ENCODE results near the gene VCX.
"Not testable (repeated sequence)": the region's sequence is repeated elsewhere in the genome, so short reads cannot be mapped to it uniquely, and the experiment has no call there.

Gene VCX

DNA sequence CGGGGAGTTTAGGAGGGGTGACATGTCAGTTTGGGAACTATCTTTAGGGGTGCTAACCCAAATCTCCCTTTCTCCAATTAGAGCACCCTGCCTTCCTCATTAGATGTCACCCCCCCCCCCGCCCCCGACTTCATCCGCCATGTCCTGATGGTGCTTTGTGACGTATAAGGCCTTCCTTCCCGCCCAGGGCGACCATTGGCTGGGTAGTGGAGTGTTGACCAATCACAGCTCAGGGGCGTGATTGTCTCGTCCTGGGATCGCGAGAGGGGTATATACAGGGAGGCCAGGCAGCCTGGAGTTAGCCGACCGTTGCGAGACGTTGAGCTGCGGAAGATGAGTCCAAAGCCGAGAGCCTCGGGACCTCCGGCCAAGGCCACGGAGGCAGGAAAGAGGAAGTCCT is at the start of gene VCX:
Gene VCX (plus strand): TSS at position 301 of the 400 bp plus-strand sequence. CDS start 33 bp downstream, at position 334.
- DNase-seq, result not testable (repeated sequence)

DNA sequence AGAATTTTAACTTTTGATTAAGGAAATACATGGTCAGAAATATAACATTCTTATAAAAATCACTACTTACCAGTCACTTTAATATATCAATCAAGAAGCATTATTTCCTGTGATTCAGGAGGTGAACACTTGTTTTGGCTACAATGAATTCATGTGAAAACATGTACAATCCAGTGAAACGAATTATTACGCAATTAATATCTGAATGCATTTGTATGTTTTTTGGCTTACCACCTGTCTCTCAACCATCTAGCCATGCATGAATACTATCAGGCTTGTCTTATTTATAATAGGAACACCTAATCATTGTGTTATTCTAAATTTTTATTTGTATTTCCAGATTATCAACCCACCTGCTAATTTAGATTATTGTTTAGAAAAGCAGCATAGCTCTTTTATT is 44.6 kb upstream of the VCX start:
- no peak for DNase-seq

DNA sequence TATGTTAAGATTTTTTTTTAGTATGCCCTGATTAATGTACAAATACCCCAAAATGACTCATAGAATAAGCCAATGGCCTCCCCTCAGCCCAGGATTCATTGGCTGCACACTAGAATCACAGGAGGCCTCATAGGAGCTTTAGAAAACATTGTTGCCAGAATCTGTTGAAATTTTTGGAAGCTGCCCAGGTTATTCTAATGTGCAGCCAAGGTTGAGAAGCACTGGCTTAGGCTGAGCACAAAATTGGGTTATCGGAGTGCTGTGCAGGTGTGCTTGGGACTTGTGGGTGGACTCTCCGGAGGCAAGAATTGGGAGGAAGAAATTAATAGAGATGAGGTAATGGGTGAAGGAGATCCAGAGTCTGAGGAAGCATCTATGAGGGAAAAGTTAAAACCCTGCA is 41.3 kb upstream of the VCX start:
- DNase-seq, result no peak

DNA sequence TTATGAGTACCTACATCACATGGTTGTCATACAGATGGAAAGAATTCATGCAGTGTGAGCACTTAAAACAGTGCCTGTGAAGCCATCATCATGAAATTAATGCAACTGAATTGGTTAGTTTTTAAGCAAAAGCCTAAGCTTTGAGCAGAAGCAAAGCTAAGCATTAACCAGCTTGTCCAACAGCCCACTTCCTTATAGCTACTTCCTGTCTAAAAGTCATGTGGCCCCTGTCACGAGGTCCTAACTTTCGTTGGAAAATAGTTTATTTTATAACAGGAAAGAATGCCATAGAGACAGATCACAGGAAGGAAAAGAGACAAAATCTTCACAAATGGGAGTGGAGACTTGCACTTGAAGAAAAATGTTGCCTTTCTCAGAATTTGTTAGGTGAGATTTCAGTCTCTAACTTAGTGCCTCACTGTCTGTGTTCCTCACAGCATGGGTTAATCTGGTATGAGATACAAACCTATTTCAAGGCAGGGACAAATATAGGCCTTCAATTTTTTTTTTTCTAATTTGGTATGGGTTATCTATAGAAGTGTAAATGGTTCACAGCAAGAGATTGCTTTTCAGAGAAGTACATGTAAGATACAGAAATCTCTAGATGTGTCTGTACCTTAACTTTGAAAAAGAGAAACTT is 27.7 kb upstream of the VCX start:
- DNase-seq, result no peak

DNA sequence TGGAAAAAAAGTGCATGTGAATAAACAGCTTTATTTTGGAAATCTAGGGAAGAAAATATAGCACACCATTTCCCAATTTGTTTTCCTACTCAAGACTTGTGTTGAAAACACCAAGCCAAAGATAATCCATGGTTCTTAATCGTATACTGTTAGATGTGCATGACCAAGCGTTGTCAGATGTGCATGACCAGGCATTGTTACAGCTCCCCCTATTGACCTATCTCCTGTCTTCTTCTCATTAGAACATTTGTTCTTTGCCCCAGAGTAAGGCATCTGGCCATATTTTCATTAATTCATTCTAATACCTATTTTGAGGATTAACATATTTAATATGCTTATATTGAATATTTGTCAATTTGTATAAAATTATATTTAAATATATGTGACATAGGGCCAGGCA is 14.4 kb upstream of the VCX start:
- DNase-seq, result no peak

DNA sequence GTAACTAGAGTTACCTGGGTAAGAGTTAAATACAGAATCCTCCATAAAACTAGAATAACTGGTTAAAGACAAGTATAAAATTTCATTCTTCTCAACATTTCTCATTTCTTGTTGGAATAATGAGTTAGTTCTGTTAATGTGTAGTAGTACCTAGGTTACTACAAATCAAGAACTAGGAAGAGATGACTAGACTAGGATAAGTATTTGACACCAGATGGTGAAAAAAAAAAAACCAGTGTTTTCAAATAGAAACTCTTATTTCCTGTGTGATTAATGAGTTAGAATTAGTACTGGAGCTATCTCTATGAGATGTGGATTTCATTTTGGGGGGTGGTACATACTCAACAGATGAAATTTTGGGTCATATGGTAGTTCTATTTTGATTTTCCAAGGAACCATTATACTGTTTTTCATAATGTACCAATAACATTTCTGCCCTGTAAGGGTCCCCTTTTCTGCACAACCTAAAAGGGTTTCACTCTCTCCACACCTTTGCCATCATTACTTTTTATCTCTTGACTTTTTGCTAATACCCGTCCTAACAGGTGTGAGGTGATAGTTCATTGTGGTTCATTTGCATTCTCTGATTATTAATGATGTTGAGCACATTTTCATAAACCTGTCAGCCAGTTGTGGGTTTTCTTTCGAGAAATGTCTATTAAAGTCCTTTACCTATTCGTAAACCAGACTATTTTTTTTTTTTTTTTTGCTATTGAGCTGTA is 1.7 kb upstream of the VCX start:
- no peak for DNase-seq

DNA sequence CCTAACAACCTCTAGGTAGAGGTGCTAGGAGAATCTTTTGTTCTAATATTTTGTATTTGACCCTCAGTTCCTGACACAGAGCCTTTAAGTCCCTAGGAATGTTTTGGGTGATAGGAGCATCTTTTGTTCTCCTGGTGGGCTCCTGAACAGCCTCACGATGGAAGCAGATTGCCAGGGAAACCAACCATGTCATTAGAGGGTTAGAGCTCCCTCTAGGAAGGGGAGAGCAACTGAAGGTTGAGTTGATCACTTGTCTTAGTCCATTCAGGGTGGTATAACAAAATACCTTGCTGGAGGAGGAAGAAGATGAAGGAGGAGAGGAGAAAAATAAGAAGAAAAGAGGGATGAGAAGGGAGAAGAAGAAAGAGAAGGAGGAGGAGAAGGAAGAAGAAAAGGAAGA is 9.2 kb downstream of the VCX start:
- no peak for DNase-seq

DNA sequence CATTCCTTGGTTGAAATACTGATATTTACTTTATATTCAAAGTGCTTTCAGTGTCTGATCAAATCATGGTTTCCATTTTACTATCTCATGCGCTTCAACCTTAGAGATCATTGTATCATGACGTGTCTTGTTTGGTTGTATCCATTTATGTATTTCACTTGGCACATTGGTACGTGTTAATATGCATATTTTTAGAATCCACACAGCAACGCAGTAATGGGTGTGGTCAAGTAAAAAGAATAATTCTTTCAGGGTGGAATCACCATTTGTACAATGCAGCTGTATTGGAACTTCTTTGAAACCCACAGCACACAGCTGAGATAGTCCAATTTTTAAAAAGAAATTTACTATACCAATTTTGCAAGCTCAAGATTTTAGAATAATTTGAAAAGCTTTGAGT is 29.1 kb downstream of the VCX start:
- no peak for DNase-seq

DNA sequence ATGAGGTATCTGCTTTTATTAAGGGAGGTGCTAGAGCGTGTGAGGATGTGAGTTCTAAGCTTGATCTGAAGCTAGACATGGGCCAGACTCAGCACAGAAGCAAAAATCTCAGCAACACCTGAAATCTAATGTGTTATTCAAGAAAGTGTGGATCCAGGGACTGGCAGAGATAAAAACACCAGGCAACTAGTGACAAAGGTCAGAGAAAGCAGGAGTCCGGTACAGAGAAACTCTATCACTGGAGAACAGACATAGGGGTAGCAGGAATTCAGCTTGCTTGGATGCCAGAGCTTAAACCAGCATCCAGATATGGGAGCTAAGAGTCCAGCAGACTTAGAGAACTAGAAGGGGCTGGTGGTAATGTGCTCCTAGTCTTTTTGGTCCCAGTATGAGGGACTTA is 34.0 kb downstream of the VCX start:
- no peak for DNase-seq

DNA sequence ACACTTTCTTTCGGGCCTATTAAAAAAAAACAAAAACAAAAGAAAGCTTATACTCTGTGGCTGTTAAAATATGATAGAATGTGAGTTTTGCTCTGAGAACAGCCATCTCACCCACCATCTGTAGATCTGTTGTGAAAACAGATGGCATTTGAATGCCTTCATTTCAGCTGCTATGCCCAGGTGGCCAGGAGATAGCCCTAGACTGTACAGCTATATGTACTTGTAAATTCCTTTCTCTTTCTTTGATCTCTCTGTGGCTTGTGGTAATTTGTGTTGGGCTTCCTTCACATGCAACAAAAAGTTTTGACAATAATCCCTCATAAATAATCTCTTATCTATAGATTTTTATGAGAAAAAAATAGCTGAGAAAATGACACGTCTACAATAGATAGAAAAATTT is 46.2 kb downstream of the VCX start:
- no peak for DNase-seq

DNA sequence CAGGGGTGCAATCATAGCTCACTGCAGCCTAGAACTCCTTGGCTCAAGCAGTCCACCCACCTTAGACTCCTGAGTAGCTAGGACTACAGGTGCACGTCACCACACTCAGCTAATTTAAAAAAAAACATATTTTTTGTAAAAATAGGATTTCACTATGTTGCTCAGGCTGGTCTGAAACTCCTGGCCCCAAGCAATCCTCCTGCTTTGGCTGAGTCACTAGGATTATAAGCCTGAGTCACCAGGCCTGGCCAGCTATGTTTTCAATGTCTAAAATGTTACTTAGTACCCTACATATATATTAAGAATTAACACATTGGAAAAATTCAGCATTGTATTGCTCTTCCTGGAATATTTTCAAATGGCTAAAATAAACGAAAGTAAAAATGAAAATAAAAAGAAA is 46.7 kb downstream of the VCX start:
- DNase-seq, result no peak

DNA sequence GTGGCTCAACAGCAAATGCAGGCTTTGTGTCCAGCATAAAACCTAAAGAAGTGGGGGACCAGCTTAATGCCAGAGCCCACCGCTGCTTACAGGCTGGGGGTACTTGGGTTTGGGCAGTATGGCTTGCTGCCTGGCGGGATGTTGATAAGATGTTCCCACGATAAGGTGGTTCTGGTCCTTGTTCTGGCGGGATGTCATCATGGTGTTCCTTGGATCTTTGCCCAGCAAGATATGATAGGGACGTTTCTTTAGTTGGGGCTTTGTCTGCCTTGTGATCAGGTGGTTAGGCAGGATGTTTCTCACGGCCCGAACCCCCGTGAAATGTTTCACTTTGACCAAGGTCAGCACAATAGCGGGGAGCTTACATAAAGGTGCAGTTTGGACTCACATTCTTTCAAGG is 49.0 kb downstream of the VCX start:
- DNase-seq, result no peak
